HEK293 (cell line): ENCODE data around the gene MKRN2.

Experiments
- CTCF ChIA-PET: fragments of 350-600 bp; formaldehyde crosslinking; extraction: SDS; loops from one replicate; lab custom pipeline; 2021; ENCODE audit warnings: antibody characterized with exemption; lab: Yijun Ruan, JAX
- POLR2A ChIA-PET: fragments of 300-600 bp; formaldehyde crosslinking; extraction: SDS; loops from one replicate; lab custom pipeline; 2020; ENCODE audit warnings: antibody characterized with exemption, inconsistent platforms; lab: Yijun Ruan, JAX
- H3K27ac ChIP-seq: fragments of 200-500 bp; sonication (Bioruptor generic); 2 replicates; pipeline ENCODE4 v1.5.1; 2014; ENCODE audit warnings: low read depth, low read length, control low read depth, inconsistent platforms; ENCODE audit errors: extremely low read depth
- H3K36me3 ChIP-seq, 2 experiments: fragments of 200-500 bp in 1 of 2; sonication (Bioruptor generic) in 1 of 2; 1 replicate in 1 of 2; 2 replicates in 1 of 2; pipeline ENCODE4 v1.5.1; 2014 to 2017; ENCODE audit warnings: inconsistent platforms in 2 of 2, low read length in 2 of 2; ENCODE audit not compliant: control insufficient read depth in 2 of 2, insufficient read depth in 1 of 2
- H3K4me1 ChIP-seq: fragments of 200-500 bp; sonication (Bioruptor generic); 2 replicates; pipeline ENCODE4 v1.5.1; 2014; ENCODE audit warnings: mild to moderate bottlenecking, low read length, inconsistent platforms; ENCODE audit not compliant: control insufficient read depth, insufficient read depth
- H3K4me3 ChIP-seq: 2 replicates; pipeline ENCODE4 v1.5.1; 2011; ENCODE audit warnings: low read depth, mild to moderate bottlenecking, control low read depth, low read length, moderate library complexity
- H3K9me3 ChIP-seq: fragments of 200-500 bp; sonication (Bioruptor generic); 2 replicates; pipeline ENCODE4 v1.5.1; 2014; ENCODE audit warnings: low read depth, low read length, inconsistent platforms; ENCODE audit not compliant: control insufficient read depth, insufficient read depth
- BCL11A ChIP-seq: fragments of 450-650 bp; formaldehyde crosslinking; IDR thresholded peaks from 2 replicates; pipeline ENCODE4 v1.5.1; 2016; ENCODE audit warnings: low read depth, missing biosample characterization, missing genetic modification characterization
- FEZF1 ChIP-seq: fragments of 450-650 bp; formaldehyde crosslinking; IDR thresholded peaks from 2 replicates; pipeline ENCODE4 v1.5.1; 2016; ENCODE audit warnings: missing biosample characterization, missing genetic modification characterization
- KLF9 ChIP-seq: fragments of 450-650 bp; formaldehyde crosslinking; IDR thresholded peaks from 2 replicates; pipeline ENCODE4 v1.5.1; 2016; ENCODE audit warnings: missing biosample characterization, missing genetic modification characterization, low read depth
- OVOL3 ChIP-seq: fragments of 450-650 bp; formaldehyde crosslinking; IDR thresholded peaks from 2 replicates; pipeline ENCODE4 v1.5.1; 2016; ENCODE audit warnings: missing biosample characterization, missing genetic modification characterization
- PBX3 ChIP-seq: sonication (generic); formaldehyde crosslinking; IDR thresholded peaks from 2 replicates; pipeline ENCODE4 v1.8.1; 2022; ENCODE audit warnings: mild to moderate bottlenecking, moderate library complexity, missing genetic modification reagents
- RBAK ChIP-seq: fragments of 450-650 bp; formaldehyde crosslinking; IDR thresholded peaks from 2 replicates; pipeline ENCODE4 v1.5.1; 2016; ENCODE audit warnings: missing biosample characterization, missing genetic modification characterization
- REST ChIP-seq: fragments of 450-650 bp; formaldehyde crosslinking; IDR thresholded peaks from 2 replicates; pipeline ENCODE4 v1.5.1; 2016; ENCODE audit warnings: missing biosample characterization, missing genetic modification characterization
- WT1 ChIP-seq: fragments of 450-650 bp; formaldehyde crosslinking; IDR thresholded peaks from 2 replicates; pipeline ENCODE4 v1.5.1; 2016; ENCODE audit warnings: missing biosample characterization, missing genetic modification characterization
- ZNF169 ChIP-seq: fragments of 450-650 bp; formaldehyde crosslinking; IDR thresholded peaks from 2 replicates; pipeline ENCODE4 v1.5.1; 2016; ENCODE audit warnings: missing biosample characterization, missing genetic modification characterization
- ZNF585B ChIP-seq: fragments of 450-650 bp; formaldehyde crosslinking; IDR thresholded peaks from 2 replicates; pipeline ENCODE4 v1.5.1; 2016; ENCODE audit warnings: missing biosample characterization, missing genetic modification characterization
- ZNF596 ChIP-seq: fragments of 450-650 bp; IDR thresholded peaks from 2 replicates; pipeline ENCODE4 v1.5.0; 2018; ENCODE audit warnings: missing biosample characterization, mild to moderate bottlenecking, missing genetic modification characterization, moderate library complexity
- ZNF654 ChIP-seq: fragments of 450-650 bp; formaldehyde crosslinking; IDR thresholded peaks from 2 replicates; pipeline ENCODE4 v1.5.1; 2016; ENCODE audit warnings: low read depth, missing biosample characterization, missing genetic modification characterization

MKRN2 gene

GRCh38 chr3:12593473-12593872, 36.6 kb downstream of the MKRN2 start:
- H3K36me3 ChIP-seq: peaks cover 77 to 89% of the 10 kb centered on the region in 2 experiments
- POLR2A ChIA-PET: no interaction called here
- H3K9me3 ChIP-seq: no peaks in the 10 kb centered on the region
- no peak overlapping the region for H3K4me3 ChIP-seq
- TF ChIP-seq OVOL3 (tag by site-specific recombination): no peak
- TF ChIP-seq FEZF1 (tag by site-specific recombination): no peak
- TF ChIP-seq ZNF169 (tag by site-specific recombination): no peak
- TF ChIP-seq RBAK (tag by site-specific recombination): no peak
- TF ChIP-seq ZNF596 (tag by site-specific recombination): no peak
- no peak for TF ChIP-seq WT1 (tag by site-specific recombination)
- TF ChIP-seq PBX3 (CRISPR knock-in tag): no peak
- CTCF ChIA-PET: interaction anchor here (0.5 kb wide), 1 partner anchor 24 kb away, joined by 3 read pairs; no protein-coding TSS in a partner anchor
- H3K4me1 ChIP-seq: no peaks in the 10 kb centered on the region
- H3K27ac ChIP-seq: no peak overlapping the region

GRCh38 chr3:12598890-12599289, 42.0 kb downstream of the MKRN2 start:
- ChIA-PET POLR2A (no interaction called here), CTCF (interaction anchor here (1.0 kb wide), 1 partner anchor 115 kb away, joined by 6 read pairs; the partner anchor contains the start of gene TSEN2)
- Histone ChIP-seq H3K36me3 (peaks cover 55 to 93% of the 10 kb centered on the region in 2 experiments), H3K27ac (no peak overlapping the region), H3K9me3 (no peaks in the 10 kb centered on the region), H3K4me3 (no peak overlapping the region), H3K4me1 (no peaks in the 10 kb centered on the region)
- TF ChIP-seq ZNF585B: no peak

DNA sequence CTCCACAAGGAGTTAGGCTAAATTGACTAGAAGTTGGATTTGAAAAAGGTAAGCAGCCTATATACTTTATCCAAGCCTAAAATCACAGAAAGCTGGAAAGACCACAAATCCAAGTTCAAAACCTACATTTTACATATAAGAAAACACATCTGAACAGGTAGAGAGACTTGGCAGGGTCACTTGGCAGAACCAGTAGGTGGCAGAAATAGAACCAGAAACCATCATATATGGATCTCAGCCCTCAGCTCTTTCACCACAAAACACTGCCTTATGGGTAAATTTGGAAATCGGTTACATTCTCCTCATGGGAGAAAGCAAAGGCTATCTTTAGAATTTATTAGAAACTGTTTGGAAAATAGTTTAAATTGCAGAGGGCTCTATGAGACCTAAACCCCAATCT, 44.2 kb downstream of the MKRN2 start:
- ChIA-PET POLR2A (no interaction called here), CTCF (interaction anchor here (0.8 to 1.0 kb wide), 2 partner anchors 14 to 131 kb away, joined by 3 read pairs; no protein-coding TSS in a partner anchor)
- Histone ChIP-seq H3K4me1 (no peaks in the 10 kb centered on the region), H3K9me3 (no peaks in the 10 kb centered on the region), H3K4me3 (no peak overlapping the region), H3K36me3 (peaks cover 51 to 94% of the 10 kb centered on the region in 2 experiments), H3K27ac (no peak overlapping the region)
- TF ChIP-seq ZNF654 (tag by site-specific recombination): peak; percentile 9; the same call in 1 of the 2 replicates
- TF ChIP-seq KLF9 (tag by site-specific recombination): no peak

DNA sequence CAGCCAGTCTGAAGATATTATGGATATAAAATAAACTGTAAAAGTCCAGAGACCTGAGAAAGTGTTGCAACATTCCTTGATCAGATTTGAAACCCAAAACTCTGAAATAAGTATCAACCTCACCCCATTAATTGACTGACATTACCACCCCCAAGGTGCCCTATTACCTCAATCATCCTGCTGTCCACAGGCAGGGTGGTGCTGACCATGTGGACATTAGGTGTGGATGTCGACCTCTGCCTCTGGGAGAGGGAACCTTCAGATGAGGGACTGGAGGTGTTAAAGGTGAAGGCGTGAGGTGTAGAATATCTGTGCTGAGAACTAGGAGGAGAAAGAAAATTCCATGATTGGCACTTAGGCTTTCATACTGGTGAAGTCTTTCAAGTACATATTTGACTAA, 47.1 kb downstream of the MKRN2 start:
- Histone ChIP-seq H3K9me3 (no peaks in the 10 kb centered on the region), H3K4me3 (no peak overlapping the region), H3K27ac (no peak overlapping the region), H3K4me1 (no peaks in the 10 kb centered on the region), H3K36me3 (peaks cover 59 to 87% of the 10 kb centered on the region in 2 experiments)
- CTCF ChIA-PET: interaction anchor here (0.7 to 1.9 kb wide), 2 partner anchors 12 to 29 kb away, joined by 3 read pairs; no protein-coding TSS in a partner anchor
- POLR2A ChIA-PET: no interaction called here
- TF ChIP-seq BCL11A (no peak), REST (tag by site-specific recombination) (peak; percentile 93)
